HG03108 (cell line): ENCODE measurements around the gene PRR23A.

Source experiments
- ATAC-seq: cut with Tn5 transposase; IDR thresholded peaks from one replicate; pipeline ENCODE4 v1.9.1; 2021; ENCODE audit warnings: moderate library complexity; ENCODE audit not compliant: unreplicated experiment

The PRR23A gene

GRCh38 chr3:138974462-138974861 lies 31.6 kb downstream of the PRR23A start:
- ATAC-seq = no peak

DNA sequence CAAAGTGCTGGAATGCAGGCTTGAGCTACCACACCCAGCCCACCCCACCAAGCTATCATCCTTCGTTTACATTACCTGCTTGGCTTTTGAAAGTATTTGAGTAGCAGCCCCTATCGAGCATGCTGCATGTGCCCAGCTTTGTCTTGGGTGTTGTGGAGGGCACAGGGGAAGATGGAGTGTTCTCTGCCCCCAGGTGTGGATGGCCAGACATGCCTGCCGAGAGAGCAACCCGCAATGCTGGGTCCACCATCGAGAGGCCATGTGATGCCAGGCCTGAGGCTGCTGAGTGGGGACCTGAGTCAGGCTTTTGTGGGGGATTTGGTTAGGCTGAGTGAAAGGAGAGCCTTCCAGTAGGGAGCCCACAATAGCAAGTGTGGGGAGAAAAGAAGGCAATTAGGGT lies 33.1 kb downstream of the PRR23A start:
- ATAC-seq = no peak

GRCh38 chr3:138971766-138972320 lies 34.2 kb downstream of the PRR23A start:
- ATAC-seq = no peak

DNA sequence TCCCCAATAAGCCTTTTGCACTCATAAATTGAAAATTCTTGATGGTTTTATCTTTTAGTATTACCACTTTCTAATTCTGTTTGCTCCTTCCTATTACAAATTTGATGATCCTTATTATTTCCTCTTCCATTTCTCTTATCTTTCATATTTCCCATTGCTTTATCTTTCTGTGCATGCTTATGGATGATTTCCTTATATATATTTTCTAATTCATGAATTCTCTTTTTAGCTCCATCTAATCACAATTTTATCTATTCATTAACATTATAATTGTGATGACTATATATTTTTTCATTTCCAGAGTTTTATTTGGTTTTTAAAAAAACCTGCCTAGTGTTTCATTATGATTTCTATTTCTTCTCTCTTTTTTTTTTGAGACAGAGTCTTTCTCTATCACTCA lies 41.1 kb downstream of the PRR23A start:
- ATAC-seq = no peak

- ATAC-seq = no peak
Observed at GRCh38 chr3:138964264-138964663, 41.8 kb downstream of the PRR23A start.

- no peak for ATAC-seq
Observed at GRCh38 chr3:138962854-138963560, 43.1 kb downstream of the PRR23A start.

DNA sequence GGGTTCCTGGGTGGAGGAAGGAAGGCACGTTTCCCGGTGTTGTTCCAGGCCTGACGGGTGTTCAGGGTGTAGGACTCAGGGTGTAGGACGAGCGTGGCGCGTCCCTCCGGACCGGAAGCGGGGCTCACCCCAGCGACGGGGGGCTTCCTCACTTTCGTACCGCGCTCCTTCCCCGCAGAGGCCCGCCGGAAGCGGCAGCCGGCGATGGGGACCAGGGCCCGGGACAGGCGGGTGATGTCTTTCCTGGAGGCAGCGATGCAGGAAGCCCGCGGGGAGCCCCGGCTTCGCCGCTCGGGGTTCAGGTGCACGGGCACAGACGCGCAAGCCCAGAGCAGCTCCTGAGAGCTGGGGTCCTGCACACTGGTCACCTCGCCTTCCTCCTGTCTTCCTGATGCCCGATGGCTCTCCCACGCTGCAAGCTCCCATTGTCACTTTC lies 45.6 kb downstream of the PRR23A start:
- no peak for ATAC-seq
